HG03378 (cell line): ENCODE results near the gene DAND5.
"Not testable (repeated sequence)": the region's sequence is repeated elsewhere in the genome, so short reads cannot be mapped to it uniquely, and the experiment has no call there.

Experiments
- ATAC-seq: cut with Tn5 transposase; IDR thresholded peaks from one replicate; pipeline ENCODE4 v1.9.1; 2021; ENCODE audit warnings: mild to moderate bottlenecking, moderate library complexity; ENCODE audit not compliant: unreplicated experiment

DAND5 gene

GRCh38 chr19:12965017-12965811, 4.2 kb upstream of the DAND5 start:
- no peak for ATAC-seq

GRCh38 chr19:12965812-12966135, 3.6 kb upstream of the DAND5 start:
- no peak for ATAC-seq

- ATAC-seq, result no peak
Observed at GRCh38 chr19:12967907-12968306, 1.5 kb upstream of the DAND5 start.

- no peak for ATAC-seq
Observed at GRCh38 chr19:12970070-12970820, 869 bp downstream of the DAND5 start.

GRCh38 chr19:12973236-12973635, 3.9 kb downstream of the DAND5 start:
- no peak for ATAC-seq

GRCh38 chr19:12974301-12975220, 5.2 kb downstream of the DAND5 start:
- no peak for ATAC-seq

- no peak for ATAC-seq
Observed at GRCh38 chr19:12975221-12975741, 5.9 kb downstream of the DAND5 start.

GRCh38 chr19:12976109-12976508, 6.7 kb downstream of the DAND5 start:
- ATAC-seq, result not testable (repeated sequence)

GRCh38 chr19:12979974-12980373, 10.6 kb downstream of the DAND5 start:
- ATAC-seq, result no peak

GRCh38 chr19:12982648-12983047, 13.3 kb downstream of the DAND5 start:
- no peak for ATAC-seq

GRCh38 chr19:12983091-12983490, 13.7 kb downstream of the DAND5 start:
- no peak for ATAC-seq

GRCh38 chr19:12983542-12984142, 14.3 kb downstream of the DAND5 start:
- no peak for ATAC-seq

GRCh38 chr19:12984143-12984627, 14.8 kb downstream of the DAND5 start:
- ATAC-seq, result no peak

- no peak for ATAC-seq
Observed at GRCh38 chr19:12984683-12985048, 15.3 kb downstream of the DAND5 start.

- no peak for ATAC-seq
Observed at GRCh38 chr19:12985049-12985776, 15.8 kb downstream of the DAND5 start.

- no peak for ATAC-seq
Observed at GRCh38 chr19:12986726-12987125, 17.4 kb downstream of the DAND5 start.

GRCh38 chr19:12987190-12987589, 17.8 kb downstream of the DAND5 start:
- ATAC-seq, result no peak

GRCh38 chr19:12987781-12988180, 18.4 kb downstream of the DAND5 start:
- no peak for ATAC-seq

GRCh38 chr19:12990431-12990830, 21.1 kb downstream of the DAND5 start:
- ATAC-seq, result no peak

- ATAC-seq, result no peak
Observed at GRCh38 chr19:12990853-12991252, 21.5 kb downstream of the DAND5 start.
